RPMI7951 (cell line): ENCODE measurements around the gene PRG2. TPM values are rescaled to one million over a fixed set of nuclear protein-coding genes. Genes with fewer than 3 reads are reported as not detected.
"Not testable (repeated sequence)": the region's sequence is repeated elsewhere in the genome, so short reads cannot be mapped to it uniquely, and the experiment has no call there.

ENCODE experiments used
- DNase-seq: peaks from one replicate; pipeline ENCODE4 v3.0.0-alpha.2; 2012; ENCODE audit warnings: low read depth
- total RNA-seq: library from RNA; depleted of rRNA; stranded (reverse); fragments of >200 nt; shearing (Covaris generic); gene quantifications from 2 replicates; pipeline ENCODE4 v1.2.3, GENCODE V29; 2014; rRNA removed

Gene PRG2
- total RNA-seq, 1 experiment from 2014 or later: not detected

- no peak for DNase-seq
Measured at GRCh38 chr11:57347336-57347735, 43.1 kb downstream of the PRG2 start.

- peak; percentile 54 for DNase-seq
Measured at GRCh38 chr11:57345555-57346211, 44.8 kb downstream of the PRG2 start.

GRCh38 chr11:57344826-57345225, 45.6 kb downstream of the PRG2 start:
- no peak for DNase-seq

- DNase-seq: no peak
Measured at GRCh38 chr11:57343825-57344224, 46.6 kb downstream of the PRG2 start.

- DNase-seq: no peak
Measured at GRCh38 chr11:57342702-57343101, 47.7 kb downstream of the PRG2 start.

GRCh38 chr11:57341250-57341808, 49.1 kb downstream of the PRG2 start:
- no peak for DNase-seq

- DNase-seq: peak; percentile 36
Measured at GRCh38 chr11:57340039-57340615, 50.3 kb downstream of the PRG2 start.

GRCh38 chr11:57339328-57339727, 51.1 kb downstream of the PRG2 start:
- DNase-seq: no peak

- no peak for DNase-seq
Measured at GRCh38 chr11:57338142-57338541, 52.3 kb downstream of the PRG2 start, which contains the start of gene P2RX3. Gene P2RX3 (plus strand): TSS chr11:57338352. CDS start chr11:57338551, 199 bp downstream.

- DNase-seq: not testable (repeated sequence)
Measured at GRCh38 chr11:57336856-57337255, 53.6 kb downstream of the PRG2 start.

Other genes starting within 250 kb of the PRG2 start
- gene LRRC55, start 208.7 kb downstream of the PRG2 start, total RNA-seq: not detected in 2 replicates
- gene APLNR, start 153.4 kb downstream of the PRG2 start, total RNA-seq: not detected in 2 replicates
- 21.9 and 24.8 TPM in 2 replicates for gene TNKS1BP1, start 65.7 kb downstream of the PRG2 start, total RNA-seq
- gene SSRP1, start 54.8 kb downstream of the PRG2 start, total RNA-seq: 105 and 106 TPM in 2 replicates
- not detected in 2 replicates for gene P2RX3, start 52.3 kb downstream of the PRG2 start, total RNA-seq
- not detected in 2 replicates for gene PRG3, start 9.5 kb downstream of the PRG2 start, total RNA-seq
- gene SLC43A3, start 36.5 kb upstream of the PRG2 start, total RNA-seq: 58.4 and 64.5 TPM in 2 replicates
- gene RTN4RL2, start 69.9 kb upstream of the PRG2 start, total RNA-seq: 0.72 and 0.88 TPM in 2 replicates
- 6.5 and 7.3 TPM in 2 replicates for gene SLC43A1, start 125.1 kb upstream of the PRG2 start, total RNA-seq
- gene TIMM10, start 140.1 kb upstream of the PRG2 start, total RNA-seq: 83.3 and 89.8 TPM in 2 replicates
- gene SMTNL1, start 146.9 kb upstream of the PRG2 start, total RNA-seq: not detected in 2 replicates
- 57.7 and 62.9 TPM in 2 replicates for gene UBE2L6, start 177.0 kb upstream of the PRG2 start, total RNA-seq
- gene SERPING1, start 207.0 kb upstream of the PRG2 start, total RNA-seq: 0.10 and 0.48 TPM in 2 replicates